Measurements from ENCODE around the gene ODAD3. TPM values are rescaled to one million over a fixed set of nuclear protein-coding genes. Genes with fewer than 3 reads are reported as not detected.

Gene ODAD3
- total RNA-seq, 1 experiment from 2014 or later: 0.52 TPM

DNA sequence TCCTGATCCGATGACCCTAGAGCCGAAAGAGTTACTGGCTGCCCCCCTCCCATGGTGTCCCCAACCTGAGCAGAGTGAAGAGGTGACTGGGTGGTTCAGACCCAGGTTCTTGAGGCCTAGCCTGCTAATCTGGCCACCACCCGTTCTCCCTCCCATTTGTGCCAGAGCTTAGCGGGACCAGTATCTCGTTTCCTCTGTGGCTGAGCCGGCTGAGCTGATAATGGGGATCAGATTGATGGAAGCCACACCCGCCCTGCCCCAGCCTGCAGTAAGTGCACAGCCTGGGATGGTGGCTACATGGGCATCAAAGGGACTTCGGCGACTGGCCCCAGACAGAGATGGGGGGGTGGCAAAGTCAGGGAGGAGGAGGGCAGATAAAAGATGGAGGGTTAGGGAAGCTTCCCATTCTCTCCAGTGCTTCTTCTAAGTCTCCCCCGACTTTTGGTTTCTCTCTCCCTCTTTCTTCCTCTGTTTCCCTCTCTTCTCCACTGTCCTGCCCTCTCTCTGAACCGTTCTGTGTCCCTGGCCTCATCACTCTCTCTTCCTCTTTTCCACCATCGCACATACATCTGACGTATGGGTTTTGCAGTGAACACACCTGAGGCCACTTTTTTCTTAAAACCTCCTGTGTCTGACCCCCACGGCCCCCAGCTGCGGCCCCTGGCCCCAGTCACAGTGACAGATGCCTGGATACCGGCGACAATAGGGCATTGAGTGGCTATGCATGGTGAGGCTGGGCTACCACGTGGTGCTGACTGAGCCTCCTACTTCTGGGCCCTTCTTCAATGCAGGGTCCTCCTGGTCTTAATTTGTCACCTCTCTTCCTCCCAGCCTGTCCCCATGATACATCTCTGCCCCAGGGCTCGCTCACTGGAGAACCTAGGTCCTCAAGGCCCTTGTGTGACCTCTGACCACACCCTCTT lies 43.5 kb upstream of the ODAD3 start (continued):
- TF ChIP-seq, protein P1, sequence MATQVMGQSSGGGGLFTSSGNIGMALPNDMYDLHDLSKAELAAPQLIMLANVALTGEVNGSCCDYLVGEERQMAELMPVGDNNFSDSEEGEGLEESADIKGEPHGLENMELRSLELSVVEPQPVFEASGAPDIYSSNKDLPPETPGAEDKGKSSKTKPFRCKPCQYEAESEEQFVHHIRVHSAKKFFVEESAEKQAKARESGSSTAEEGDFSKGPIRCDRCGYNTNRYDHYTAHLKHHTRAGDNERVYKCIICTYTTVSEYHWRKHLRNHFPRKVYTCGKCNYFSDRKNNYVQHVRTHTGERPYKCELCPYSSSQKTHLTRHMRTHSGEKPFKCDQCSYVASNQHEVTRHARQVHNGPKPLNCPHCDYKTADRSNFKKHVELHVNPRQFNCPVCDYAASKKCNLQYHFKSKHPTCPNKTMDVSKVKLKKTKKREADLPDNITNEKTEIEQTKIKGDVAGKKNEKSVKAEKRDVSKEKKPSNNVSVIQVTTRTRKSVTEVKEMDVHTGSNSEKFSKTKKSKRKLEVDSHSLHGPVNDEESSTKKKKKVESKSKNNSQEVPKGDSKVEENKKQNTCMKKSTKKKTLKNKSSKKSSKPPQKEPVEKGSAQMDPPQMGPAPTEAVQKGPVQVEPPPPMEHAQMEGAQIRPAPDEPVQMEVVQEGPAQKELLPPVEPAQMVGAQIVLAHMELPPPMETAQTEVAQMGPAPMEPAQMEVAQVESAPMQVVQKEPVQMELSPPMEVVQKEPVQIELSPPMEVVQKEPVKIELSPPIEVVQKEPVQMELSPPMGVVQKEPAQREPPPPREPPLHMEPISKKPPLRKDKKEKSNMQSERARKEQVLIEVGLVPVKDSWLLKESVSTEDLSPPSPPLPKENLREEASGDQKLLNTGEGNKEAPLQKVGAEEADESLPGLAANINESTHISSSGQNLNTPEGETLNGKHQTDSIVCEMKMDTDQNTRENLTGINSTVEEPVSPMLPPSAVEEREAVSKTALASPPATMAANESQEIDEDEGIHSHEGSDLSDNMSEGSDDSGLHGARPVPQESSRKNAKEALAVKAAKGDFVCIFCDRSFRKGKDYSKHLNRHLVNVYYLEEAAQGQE (IDR thresholded peaks at IDR 0.05; ENCODE audit: low read depth): no peak
- no peak for TF ChIP-seq POLR2AphosphoS5 (IDR thresholded peaks at IDR 0.05; ENCODE audit: low read depth, low read length)
- no peak for TF ChIP-seq EZH2phosphoT487 (IDR thresholded peaks at IDR 0.05; ENCODE audit: borderline replicate concordance)

DNA sequence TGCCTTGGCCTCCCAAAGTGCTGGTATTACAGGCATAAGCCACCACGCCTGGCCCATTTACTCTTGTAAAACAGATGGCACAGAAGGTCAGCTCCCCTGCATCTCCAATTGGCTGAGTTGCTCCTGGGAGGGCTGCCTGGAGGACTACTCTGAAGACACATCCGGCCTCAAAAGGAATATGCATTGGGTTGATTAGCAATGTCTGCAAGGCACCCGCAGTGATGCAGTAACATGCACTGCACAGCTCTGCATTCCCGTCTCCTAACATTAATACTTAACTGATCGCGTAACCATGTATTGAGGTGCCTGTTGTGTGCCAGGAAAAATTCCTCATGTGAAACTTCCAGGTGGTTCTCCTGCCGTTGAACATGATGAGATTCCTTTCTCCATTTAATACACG lies 40.9 kb upstream of the ODAD3 start:
- Histone ChIP-seq H4K20me1 (ENCODE audit: insufficient read depth) (no peaks in the 10 kb centered on the region), H2AFZ (ENCODE audit: low read depth, low read length, poor library complexity, severe bottlenecking) (no peak overlapping the region), H3K79me2 (ENCODE audit: insufficient read depth, low read length) (no peaks in the 10 kb centered on the region), H3K9me2 (ENCODE audit: insufficient read depth) (no peaks in the 10 kb centered on the region), H3K9ac (ENCODE audit: low read length) (no peak overlapping the region), H3K4me2 (ENCODE audit: low read length) (no peak overlapping the region), H3K27me3 (ENCODE audit: insufficient read depth, low read length) (no peaks in the 10 kb centered on the region), H3K4me3 (replicated peaks in 1 of 2; ENCODE audit: low read depth in 1 of 2, low read length in 2 of 2) (no peak overlapping the region), H3K4me1 (ENCODE audit: control insufficient read depth in 1 of 2, insufficient read depth in 2 of 2, low read length in 2 of 2) (peaks cover 0 to 9% of the 10 kb centered on the region in 2 experiments; a peak in 1 of 4 replicates), H3K27ac (ENCODE audit: low read depth, low read length) (no peak overlapping the region), H3K36me3 (ENCODE audit: control insufficient read depth in 1 of 2, insufficient read depth in 2 of 2, low read length in 2 of 2) (no peaks in the 10 kb centered on the region), H3K9me3 (ENCODE audit: control insufficient read depth in 1 of 2, insufficient read depth in 1 of 2, low read depth in 1 of 2, low read length in 2 of 2) (no peaks in the 10 kb centered on the region)
- BruUV-seq (replicated peaks): no TSS peak
- ATAC-seq (no peak), DNase-seq (ENCODE audit: low read depth, low spot score) (no peak)
- intact Hi-C loops (cut with micrococcal nuclease): no loop called here
- CTCF ChIA-PET: interaction anchor here (1.0 kb wide), 1 partner anchor 95 kb away, joined by 3 read pairs; no protein-coding TSS in a partner anchor
- POLR2A ChIA-PET: no interaction called here
- RAD21 ChIA-PET (ENCODE audit: low non-redundant PET in 1 of 2, low total read pairs in 2 of 2, uncharacterized antibody in 2 of 2, unreplicated experiment in 2 of 2): no interaction called here
- TF ChIP-seq JUND (IDR thresholded peaks at IDR 0.05) (no peak), POLR2AphosphoS5 (IDR thresholded peaks at IDR 0.05; ENCODE audit: low read depth, low read length) (no peak), SRF (IDR thresholded peaks at IDR 0.05; ENCODE audit: low read depth) (no peak), TCF7L2 (IDR thresholded peaks at IDR 0.05; ENCODE audit: borderline replicate concordance, extremely low read depth, insufficient read depth, insufficient read length) (no peak), CBX3 (IDR thresholded peaks at IDR 0.05; ENCODE audit: low read depth) (no peak), ATF3 (IDR thresholded peaks at IDR 0.05) (no peak), ZBTB33 (IDR thresholded peaks at IDR 0.05; ENCODE audit: extremely low read depth, insufficient replicate concordance, low read length) (no peak), ZNF274 (IDR thresholded peaks at IDR 0.05; ENCODE audit: low read depth, low read length) (no peak), SIN3A (IDR thresholded peaks at IDR 0.05; ENCODE audit: low read depth) (no peak), YY1 (IDR thresholded peaks at IDR 0.05; ENCODE audit: extremely low read depth, insufficient replicate concordance, low read depth, low read length) (no peak), CEBPB (IDR thresholded peaks at IDR 0.05; ENCODE audit: low read depth) (no peak)
- TF ChIP-seq, protein P2, sequence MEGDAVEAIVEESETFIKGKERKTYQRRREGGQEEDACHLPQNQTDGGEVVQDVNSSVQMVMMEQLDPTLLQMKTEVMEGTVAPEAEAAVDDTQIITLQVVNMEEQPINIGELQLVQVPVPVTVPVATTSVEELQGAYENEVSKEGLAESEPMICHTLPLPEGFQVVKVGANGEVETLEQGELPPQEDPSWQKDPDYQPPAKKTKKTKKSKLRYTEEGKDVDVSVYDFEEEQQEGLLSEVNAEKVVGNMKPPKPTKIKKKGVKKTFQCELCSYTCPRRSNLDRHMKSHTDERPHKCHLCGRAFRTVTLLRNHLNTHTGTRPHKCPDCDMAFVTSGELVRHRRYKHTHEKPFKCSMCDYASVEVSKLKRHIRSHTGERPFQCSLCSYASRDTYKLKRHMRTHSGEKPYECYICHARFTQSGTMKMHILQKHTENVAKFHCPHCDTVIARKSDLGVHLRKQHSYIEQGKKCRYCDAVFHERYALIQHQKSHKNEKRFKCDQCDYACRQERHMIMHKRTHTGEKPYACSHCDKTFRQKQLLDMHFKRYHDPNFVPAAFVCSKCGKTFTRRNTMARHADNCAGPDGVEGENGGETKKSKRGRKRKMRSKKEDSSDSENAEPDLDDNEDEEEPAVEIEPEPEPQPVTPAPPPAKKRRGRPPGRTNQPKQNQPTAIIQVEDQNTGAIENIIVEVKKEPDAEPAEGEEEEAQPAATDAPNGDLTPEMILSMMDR (IDR thresholded peaks at IDR 0.05 in 2 of 3, conservative IDR thresholded peaks at IDR 0.05 in 1 of 3; ENCODE audit: borderline replicate concordance in 1 of 3, insufficient read depth in 1 of 3, low read depth in 2 of 3, low read length in 2 of 3): no peak
- TF ChIP-seq, protein P3, sequence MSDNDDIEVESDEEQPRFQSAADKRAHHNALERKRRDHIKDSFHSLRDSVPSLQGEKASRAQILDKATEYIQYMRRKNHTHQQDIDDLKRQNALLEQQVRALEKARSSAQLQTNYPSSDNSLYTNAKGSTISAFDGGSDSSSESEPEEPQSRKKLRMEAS (IDR thresholded peaks at IDR 0.05): no peak
